ENCODE results near the gene OS9. TPM values are rescaled to one million over a fixed set of nuclear protein-coding genes. Genes with fewer than 3 reads are reported as not detected.

OS9 gene
- polyA plus RNA-seq, 2 of the 4 experiments (the other 2 are of a cell fraction): 128 to 183 TPM

DNA sequence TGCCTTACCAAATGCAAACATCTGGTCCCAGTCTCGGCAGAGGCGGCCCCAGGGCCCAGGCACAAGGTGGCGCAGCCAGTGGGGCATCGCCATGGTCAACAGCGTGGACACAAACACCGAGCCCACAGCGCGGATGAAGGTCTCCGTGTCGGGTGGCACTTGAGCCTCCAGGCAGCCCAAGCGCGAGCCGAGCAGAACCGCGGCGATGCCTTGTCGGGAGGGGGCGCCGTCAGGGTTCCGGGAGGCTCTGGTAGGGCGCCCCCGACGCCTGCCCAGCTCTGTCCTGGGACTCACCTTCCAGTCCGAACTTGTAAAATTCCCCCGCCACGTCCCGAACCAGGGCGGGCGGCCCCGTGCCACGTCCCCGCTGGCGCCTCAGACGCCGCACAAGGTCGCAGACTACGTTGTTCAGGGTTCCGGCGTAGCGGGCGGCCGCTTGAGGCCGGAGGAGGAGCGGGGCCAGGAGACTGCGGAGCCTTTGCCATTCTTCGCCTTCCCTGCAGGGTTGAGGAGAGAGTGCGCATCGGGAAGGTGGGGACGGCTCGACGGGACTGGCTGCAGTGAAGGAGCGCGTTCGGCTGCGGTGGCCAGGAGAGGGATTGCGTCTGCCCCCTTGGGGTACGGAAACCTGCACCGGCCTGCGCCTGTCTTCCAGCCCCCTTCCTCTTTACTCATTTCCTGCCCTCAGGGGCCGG is 71.2 kb downstream of the OS9 start:
- ATAC-seq (peak; percentile 72 to 83), DNase-seq (ENCODE audit: low read depth in 1 of 2, low spot score in 1 of 2) (peak; percentile 70 to 74), FAIRE-seq (no peak)
- Histone ChIP-seq H3K4me3 (peak overlapping the region; percentile 52), H3K4me2 (peak overlapping the region; percentile 98), H3K4me1 (peaks cover 25% of the 10 kb centered on the region), H3K27ac (peak overlapping the region; percentile 62 to 88; a peak in 5 of 6 replicates), H3K9me3 (no peaks in the 10 kb centered on the region)
- WGBS (ENCODE audit: missing lambda C conversion rate): under 1% methylated on average over 36 of the region's 60 CpGs
- ChIA-PET POLR2A (interaction anchor here (1.1 kb wide), 1 partner anchor 39 kb away, joined by 3 read pairs; no protein-coding TSS in a partner anchor), CTCF (interaction anchor here (0.8 to 8.0 kb wide), 11 partner anchors 9 to 182 kb away, joined by 3 to 117 read pairs (median 4); partner anchors contain the start of genes MARCHF9 and TSFM)
- TF ChIP-seq, protein P1, sequence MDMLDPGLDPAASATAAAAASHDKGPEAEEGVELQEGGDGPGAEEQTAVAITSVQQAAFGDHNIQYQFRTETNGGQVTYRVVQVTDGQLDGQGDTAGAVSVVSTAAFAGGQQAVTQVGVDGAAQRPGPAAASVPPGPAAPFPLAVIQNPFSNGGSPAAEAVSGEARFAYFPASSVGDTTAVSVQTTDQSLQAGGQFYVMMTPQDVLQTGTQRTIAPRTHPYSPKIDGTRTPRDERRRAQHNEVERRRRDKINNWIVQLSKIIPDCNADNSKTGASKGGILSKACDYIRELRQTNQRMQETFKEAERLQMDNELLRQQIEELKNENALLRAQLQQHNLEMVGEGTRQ (IDR thresholded peaks at IDR 0.05): no peak
- TF ChIP-seq JUN (IDR thresholded peaks at IDR 0.05): peak in 1 of 2 experiments; percentile 30; a peak in 2 of 5 replicates
- no peak for TF ChIP-seq EHF (CRISPR knock-in tag; IDR thresholded peaks at IDR 0.05)
- TF ChIP-seq, protein P2, sequence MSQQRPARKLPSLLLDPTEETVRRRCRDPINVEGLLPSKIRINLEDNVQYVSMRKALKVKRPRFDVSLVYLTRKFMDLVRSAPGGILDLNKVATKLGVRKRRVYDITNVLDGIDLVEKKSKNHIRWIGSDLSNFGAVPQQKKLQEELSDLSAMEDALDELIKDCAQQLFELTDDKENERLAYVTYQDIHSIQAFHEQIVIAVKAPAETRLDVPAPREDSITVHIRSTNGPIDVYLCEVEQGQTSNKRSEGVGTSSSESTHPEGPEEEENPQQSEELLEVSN (IDR thresholded peaks at IDR 0.05; ENCODE audit: borderline replicate concordance, low read depth): peak; percentile 56; the same call in 1 of the 2 replicates
- 0 out of 2 replicates have a peak, but pooled peaks have one; percentile 34 for TF ChIP-seq HOXB13 (CRISPR knock-in tag; IDR thresholded peaks at IDR 0.05; ENCODE audit: low read depth)
- TF ChIP-seq, protein P3, sequence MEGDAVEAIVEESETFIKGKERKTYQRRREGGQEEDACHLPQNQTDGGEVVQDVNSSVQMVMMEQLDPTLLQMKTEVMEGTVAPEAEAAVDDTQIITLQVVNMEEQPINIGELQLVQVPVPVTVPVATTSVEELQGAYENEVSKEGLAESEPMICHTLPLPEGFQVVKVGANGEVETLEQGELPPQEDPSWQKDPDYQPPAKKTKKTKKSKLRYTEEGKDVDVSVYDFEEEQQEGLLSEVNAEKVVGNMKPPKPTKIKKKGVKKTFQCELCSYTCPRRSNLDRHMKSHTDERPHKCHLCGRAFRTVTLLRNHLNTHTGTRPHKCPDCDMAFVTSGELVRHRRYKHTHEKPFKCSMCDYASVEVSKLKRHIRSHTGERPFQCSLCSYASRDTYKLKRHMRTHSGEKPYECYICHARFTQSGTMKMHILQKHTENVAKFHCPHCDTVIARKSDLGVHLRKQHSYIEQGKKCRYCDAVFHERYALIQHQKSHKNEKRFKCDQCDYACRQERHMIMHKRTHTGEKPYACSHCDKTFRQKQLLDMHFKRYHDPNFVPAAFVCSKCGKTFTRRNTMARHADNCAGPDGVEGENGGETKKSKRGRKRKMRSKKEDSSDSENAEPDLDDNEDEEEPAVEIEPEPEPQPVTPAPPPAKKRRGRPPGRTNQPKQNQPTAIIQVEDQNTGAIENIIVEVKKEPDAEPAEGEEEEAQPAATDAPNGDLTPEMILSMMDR (IDR thresholded peaks at IDR 0.05): peak; percentile 67
- TF ChIP-seq POLR2A (IDR thresholded peaks at IDR 0.05; ENCODE audit: low read length): peak; percentile 8; the same call in 1 of the 2 replicates

DNA sequence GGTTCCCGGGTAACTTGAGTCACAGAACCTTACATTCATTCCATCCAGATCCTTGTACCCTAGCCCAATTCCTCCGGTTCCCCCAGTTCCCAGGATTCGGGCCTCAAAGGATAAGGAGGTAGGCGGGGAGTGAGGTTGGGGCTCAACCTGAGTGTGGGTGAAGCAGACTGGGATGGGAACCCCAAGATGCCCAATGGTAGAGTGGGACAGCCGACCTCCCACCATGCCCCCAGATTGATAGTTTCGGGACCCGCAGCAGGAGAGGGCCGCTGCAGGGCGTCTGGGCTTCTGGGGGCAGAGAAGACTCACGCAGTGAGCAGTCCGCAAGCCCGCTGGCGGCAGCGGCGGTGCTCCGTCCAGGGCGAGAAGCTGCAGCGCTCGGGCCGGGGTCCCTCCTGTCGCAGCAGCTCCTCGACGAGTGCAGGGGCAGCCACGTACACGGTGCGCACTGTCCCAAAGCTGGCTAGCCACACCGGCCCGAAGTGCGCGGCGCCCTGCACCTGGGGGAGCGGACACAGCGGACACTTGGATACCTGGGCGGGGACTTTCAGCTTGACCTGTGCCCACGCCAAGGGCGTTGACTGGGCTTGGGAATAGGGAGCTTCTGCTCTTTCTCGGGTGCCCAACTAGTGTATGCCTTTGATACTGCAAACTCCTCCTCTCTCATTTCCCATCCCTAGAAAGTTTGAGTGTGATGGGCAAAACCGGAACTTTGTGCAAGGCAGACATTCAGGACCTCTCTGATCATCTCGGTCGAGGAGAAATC is 71.9 kb downstream of the OS9 start:
- Histone ChIP-seq H3K9me3 (no peaks in the 10 kb centered on the region), H3K4me2 (peak overlapping the region; percentile 98), H3K4me1 (peaks cover 28% of the 10 kb centered on the region), H3K4me3 (peak overlapping the region; percentile 52), H3K27ac (peak overlapping the region; percentile 62 to 88; a peak in 5 of 6 replicates)
- ChIA-PET POLR2A (interaction anchor here (2.2 kb wide), 1 partner anchor 21 kb away, joined by 7 read pairs; the partner anchor contains the start of gene TSPAN31), CTCF (interaction anchor here (0.9 to 8.0 kb wide), 12 partner anchors 9 to 183 kb away, joined by 3 to 117 read pairs (median 4); partner anchors contain the start of genes MARCHF9 and TSFM)
- 8% methylated on average over 25 of the region's 40 CpGs for WGBS (ENCODE audit: missing lambda C conversion rate)
- no peak for FAIRE-seq
- no peak for DNase-seq (ENCODE audit: low read depth in 1 of 2, low spot score in 1 of 2)
- TF ChIP-seq, protein P4, sequence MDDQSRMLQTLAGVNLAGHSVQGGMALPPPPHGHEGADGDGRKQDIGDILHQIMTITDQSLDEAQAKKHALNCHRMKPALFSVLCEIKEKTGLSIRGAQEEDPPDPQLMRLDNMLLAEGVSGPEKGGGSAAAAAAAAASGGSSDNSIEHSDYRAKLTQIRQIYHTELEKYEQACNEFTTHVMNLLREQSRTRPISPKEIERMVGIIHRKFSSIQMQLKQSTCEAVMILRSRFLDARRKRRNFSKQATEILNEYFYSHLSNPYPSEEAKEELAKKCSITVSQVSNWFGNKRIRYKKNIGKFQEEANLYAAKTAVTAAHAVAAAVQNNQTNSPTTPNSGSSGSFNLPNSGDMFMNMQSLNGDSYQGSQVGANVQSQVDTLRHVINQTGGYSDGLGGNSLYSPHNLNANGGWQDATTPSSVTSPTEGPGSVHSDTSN (IDR thresholded peaks at IDR 0.05): peak; percentile 55
- TF ChIP-seq, protein P3 (IDR thresholded peaks at IDR 0.05): no peak
- TF ChIP-seq, protein P5, sequence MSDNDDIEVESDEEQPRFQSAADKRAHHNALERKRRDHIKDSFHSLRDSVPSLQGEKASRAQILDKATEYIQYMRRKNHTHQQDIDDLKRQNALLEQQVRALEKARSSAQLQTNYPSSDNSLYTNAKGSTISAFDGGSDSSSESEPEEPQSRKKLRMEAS (IDR thresholded peaks at IDR 0.05): 0 out of 2 replicates have a peak, but pooled peaks have one; percentile 29
- peak; percentile 28 to 47 for ATAC-seq

Data from A549 (cell line).